K562 (cell line): ENCODE measurements around the gene UBE2H.

Source experiments
- ATF4 ChIP-seq: fragments of 450-650 bp; formaldehyde crosslinking; IDR thresholded peaks from 2 replicates; pipeline ENCODE4 v1.4.0; 2022; ENCODE audit warnings: mild to moderate bottlenecking, moderate library complexity
- JUND ChIP-seq, 2 experiments: IDR thresholded peaks; 2 replicates in 1 of 2; 3 replicates in 1 of 2; pipeline ENCODE4 v1.6.1; 2011; ENCODE audit warnings: borderline replicate concordance in 2 of 2, low read depth in 2 of 2, low read length in 2 of 2, improper control_type of control experiment in 1 of 2, missing biosample characterization in 1 of 2, missing genetic modification characterization in 1 of 2, missing genetic modification reagents in 1 of 2
- PHF8 ChIP-seq: fragments of 200-600 bp; sonication (generic); IDR thresholded peaks from 2 replicates; pipeline ENCODE4 v1.6.1; 2012; ENCODE audit warnings: mixed run types, mild to moderate bottlenecking, inconsistent platforms, low read length, moderate library complexity, borderline replicate concordance
- REST ChIP-seq, 2 experiments: fragments of 450-650 bp; formaldehyde crosslinking in 1 of 2; IDR thresholded peaks; 2 replicates each; pipeline versions ENCODE4 v1.4.0 to v1.6.1; 2014 to 2020; ENCODE audit warnings: mild to moderate bottlenecking in 2 of 2, borderline replicate concordance in 1 of 2, low read depth in 1 of 2
- SIX5 ChIP-seq, 2 experiments: IDR thresholded peaks; 2 replicates each; pipeline ENCODE4 v1.6.1; 2011; ENCODE audit warnings: low read length in 2 of 2, borderline replicate concordance in 1 of 2, low read depth in 1 of 2, mild to moderate bottlenecking in 1 of 2, moderate library complexity in 1 of 2; ENCODE audit not compliant: insufficient read depth in 1 of 2

GRCh38 chr7:129997285-129997684 is 44.5 kb upstream of the UBE2H start:
- TF ChIP-seq ATF4 (CRISPR knock-in tag), result no peak
- no peak for TF ChIP-seq JUND (IDR thresholded peaks at IDR 0.05; ENCODE audit: borderline replicate concordance, low read depth, low read length)
- TF ChIP-seq JUND (tag; IDR thresholded peaks at IDR 0.05; ENCODE audit: borderline replicate concordance, low read depth, low read length), result no peak
- TF ChIP-seq PHF8, result no peak
- TF ChIP-seq REST (IDR thresholded peaks at IDR 0.05; ENCODE audit: borderline replicate concordance), result no peak
- TF ChIP-seq REST (CRISPR knock-in tag; IDR thresholded peaks at IDR 0.05; ENCODE audit: low read depth), result no peak
- TF ChIP-seq SIX5 (IDR thresholded peaks at IDR 0.05; ENCODE audit: borderline replicate concordance in 1 of 2, insufficient read depth in 1 of 2, low read depth in 1 of 2, low read length in 2 of 2), result no peak
